NT2/D1 (cell line): ENCODE measurements around the gene OTUD3.

Experiments used
- SUZ12 ChIP-seq: IDR thresholded peaks from 2 replicates; pipeline ENCODE4 v1.6.1; 2011; ENCODE audit not compliant: insufficient read length, insufficient read depth; ENCODE audit errors: extremely low read depth
- YY1 ChIP-seq: IDR thresholded peaks from 2 replicates; pipeline ENCODE4 v1.6.1; 2011; ENCODE audit not compliant: insufficient read length, insufficient read depth
- ZNF274 ChIP-seq: IDR thresholded peaks from 2 replicates; pipeline ENCODE4 v1.6.1; 2011; ENCODE audit warnings: mild to moderate bottlenecking, low read depth, low read length

GRCh38 chr1:19903621-19904020 is 21.4 kb downstream of the OTUD3 start:
- TF ChIP-seq ZNF274 (no peak), YY1 (no peak), SUZ12 (no peak)
